HEK293 (cell line): ENCODE measurements around the gene HASPIN.

ENCODE experiments used
- CTCF ChIA-PET: fragments of 350-600 bp; formaldehyde crosslinking; extraction: SDS; loops from one replicate; lab custom pipeline; 2021; ENCODE audit warnings: antibody characterized with exemption; lab: Yijun Ruan, JAX
- POLR2A ChIA-PET: fragments of 300-600 bp; formaldehyde crosslinking; extraction: SDS; loops from one replicate; lab custom pipeline; 2020; ENCODE audit warnings: antibody characterized with exemption, inconsistent platforms; lab: Yijun Ruan, JAX
- H3K27ac ChIP-seq: fragments of 200-500 bp; sonication (Bioruptor generic); 2 replicates; pipeline ENCODE4 v1.5.1; 2014; ENCODE audit warnings: low read depth, low read length, control low read depth, inconsistent platforms; ENCODE audit errors: extremely low read depth
- H3K36me3 ChIP-seq, 2 experiments: fragments of 200-500 bp in 1 of 2; sonication (Bioruptor generic) in 1 of 2; 1 replicate in 1 of 2; 2 replicates in 1 of 2; pipeline ENCODE4 v1.5.1; 2014 to 2017; ENCODE audit warnings: inconsistent platforms in 2 of 2, low read length in 2 of 2; ENCODE audit not compliant: control insufficient read depth in 2 of 2, insufficient read depth in 1 of 2
- H3K4me1 ChIP-seq: fragments of 200-500 bp; sonication (Bioruptor generic); 2 replicates; pipeline ENCODE4 v1.5.1; 2014; ENCODE audit warnings: mild to moderate bottlenecking, low read length, inconsistent platforms; ENCODE audit not compliant: control insufficient read depth, insufficient read depth
- H3K4me3 ChIP-seq: 2 replicates; pipeline ENCODE4 v1.5.1; 2011; ENCODE audit warnings: low read depth, mild to moderate bottlenecking, control low read depth, low read length, moderate library complexity
- H3K9me3 ChIP-seq: fragments of 200-500 bp; sonication (Bioruptor generic); 2 replicates; pipeline ENCODE4 v1.5.1; 2014; ENCODE audit warnings: low read depth, low read length, inconsistent platforms; ENCODE audit not compliant: control insufficient read depth, insufficient read depth
- GLIS1 ChIP-seq: fragments of 450-650 bp; formaldehyde crosslinking; IDR thresholded peaks from 2 replicates; pipeline ENCODE4 v1.5.1; 2016; ENCODE audit warnings: missing biosample characterization, missing genetic modification characterization
- KLF10 ChIP-seq: fragments of 450-650 bp; IDR thresholded peaks from 2 replicates; pipeline ENCODE4 v1.5.1; 2018; ENCODE audit warnings: missing biosample characterization, mild to moderate bottlenecking, missing genetic modification characterization
- KLF9 ChIP-seq: fragments of 450-650 bp; formaldehyde crosslinking; IDR thresholded peaks from 2 replicates; pipeline ENCODE4 v1.5.1; 2016; ENCODE audit warnings: missing biosample characterization, missing genetic modification characterization, low read depth
- RBAK ChIP-seq: fragments of 450-650 bp; formaldehyde crosslinking; IDR thresholded peaks from 2 replicates; pipeline ENCODE4 v1.5.1; 2016; ENCODE audit warnings: missing biosample characterization, missing genetic modification characterization
- ZBTB20 ChIP-seq: fragments of 450-650 bp; formaldehyde crosslinking; IDR thresholded peaks from 2 replicates; pipeline ENCODE4 v1.5.1; 2016; ENCODE audit warnings: missing biosample characterization, missing genetic modification characterization
- ZBTB8A ChIP-seq: fragments of 450-650 bp; formaldehyde crosslinking; IDR thresholded peaks from 2 replicates; pipeline ENCODE4 v1.5.1; 2016; ENCODE audit warnings: missing biosample characterization, missing genetic modification characterization
- ZNF157 ChIP-seq: fragments of 450-650 bp; formaldehyde crosslinking; IDR thresholded peaks from 2 replicates; pipeline ENCODE4 v1.5.1; 2016; ENCODE audit warnings: missing biosample characterization, missing genetic modification characterization
- ZNF202 ChIP-seq: fragments of 450-650 bp; formaldehyde crosslinking; IDR thresholded peaks from 2 replicates; pipeline ENCODE4 v1.5.1; 2016; ENCODE audit warnings: missing biosample characterization, missing genetic modification characterization, borderline replicate concordance
- ZNF677 ChIP-seq: fragments of 450-650 bp; IDR thresholded peaks from 2 replicates; pipeline ENCODE4 v1.5.0; 2018; ENCODE audit warnings: missing biosample characterization, mild to moderate bottlenecking, missing genetic modification characterization, moderate library complexity
- ZNF776 ChIP-seq: fragments of 450-650 bp; formaldehyde crosslinking; IDR thresholded peaks from 2 replicates; pipeline ENCODE4 v1.5.0; 2017; ENCODE audit warnings: missing biosample characterization, missing genetic modification characterization, borderline replicate concordance
- ZNF777 ChIP-seq: fragments of 450-650 bp; formaldehyde crosslinking; IDR thresholded peaks from 2 replicates; pipeline ENCODE4 v1.5.1; 2017; ENCODE audit warnings: missing biosample characterization, missing genetic modification characterization, borderline replicate concordance
- ZSCAN23 ChIP-seq: fragments of 450-650 bp; formaldehyde crosslinking; IDR thresholded peaks from 2 replicates; pipeline ENCODE4 v1.5.1; 2016; ENCODE audit warnings: missing biosample characterization, missing genetic modification characterization
- TF ChIP-seq, protein P1 (sequence below): fragments of 450-650 bp; formaldehyde crosslinking; IDR thresholded peaks from 2 replicates; pipeline ENCODE4 v1.5.1; 2016; ENCODE audit warnings: missing biosample characterization, missing genetic modification characterization
- TF ChIP-seq, protein P2 (sequence below): fragments of 450-650 bp; IDR thresholded peaks from 2 replicates; pipeline ENCODE4 v1.5.1; 2018; ENCODE audit warnings: missing biosample characterization, missing genetic modification characterization
- TF ChIP-seq, protein P3 (sequence below): fragments of 450-650 bp; formaldehyde crosslinking; conservative IDR thresholded peaks from 2 replicates; pipeline ENCODE4 v1.5.1; 2016; ENCODE audit warnings: low read depth, missing biosample characterization, missing genetic modification characterization
- TF ChIP-seq, protein P4 (sequence below): fragments of 450-650 bp; formaldehyde crosslinking; IDR thresholded peaks from 2 replicates; pipeline ENCODE4 v1.5.1; 2016; ENCODE audit warnings: missing biosample characterization, missing genetic modification characterization, low read depth
- TF ChIP-seq, protein P5 (sequence below): fragments of 450-650 bp; formaldehyde crosslinking; IDR thresholded peaks from 2 replicates; pipeline ENCODE4 v1.5.1; 2016; ENCODE audit warnings: missing biosample characterization, missing genetic modification characterization

HASPIN gene

DNA sequence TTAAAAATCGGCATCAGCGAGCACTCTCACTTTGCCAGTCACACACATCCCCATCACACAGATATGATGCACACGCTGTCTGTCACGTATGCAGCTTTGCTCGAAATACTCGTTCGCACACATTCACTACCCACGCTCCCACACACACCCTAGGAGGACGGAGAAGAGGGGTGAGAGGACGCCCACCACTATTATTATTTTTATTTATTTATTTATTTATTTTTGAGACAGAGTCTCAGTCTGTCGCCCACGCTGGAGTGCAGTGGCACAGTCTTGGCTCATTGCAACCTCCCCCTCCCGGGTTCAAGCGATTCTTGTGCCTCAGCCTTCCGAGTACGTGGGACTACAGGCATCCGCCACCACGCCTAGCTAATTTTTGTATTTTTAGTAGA, 30.4 kb downstream of the HASPIN start:
- no peaks in the 10 kb centered on the region for H3K9me3 ChIP-seq
- no peak overlapping the region for H3K27ac ChIP-seq
- no peaks in the 10 kb centered on the region for H3K4me1 ChIP-seq
- no peak overlapping the region for H3K4me3 ChIP-seq
- TF ChIP-seq, protein P1, sequence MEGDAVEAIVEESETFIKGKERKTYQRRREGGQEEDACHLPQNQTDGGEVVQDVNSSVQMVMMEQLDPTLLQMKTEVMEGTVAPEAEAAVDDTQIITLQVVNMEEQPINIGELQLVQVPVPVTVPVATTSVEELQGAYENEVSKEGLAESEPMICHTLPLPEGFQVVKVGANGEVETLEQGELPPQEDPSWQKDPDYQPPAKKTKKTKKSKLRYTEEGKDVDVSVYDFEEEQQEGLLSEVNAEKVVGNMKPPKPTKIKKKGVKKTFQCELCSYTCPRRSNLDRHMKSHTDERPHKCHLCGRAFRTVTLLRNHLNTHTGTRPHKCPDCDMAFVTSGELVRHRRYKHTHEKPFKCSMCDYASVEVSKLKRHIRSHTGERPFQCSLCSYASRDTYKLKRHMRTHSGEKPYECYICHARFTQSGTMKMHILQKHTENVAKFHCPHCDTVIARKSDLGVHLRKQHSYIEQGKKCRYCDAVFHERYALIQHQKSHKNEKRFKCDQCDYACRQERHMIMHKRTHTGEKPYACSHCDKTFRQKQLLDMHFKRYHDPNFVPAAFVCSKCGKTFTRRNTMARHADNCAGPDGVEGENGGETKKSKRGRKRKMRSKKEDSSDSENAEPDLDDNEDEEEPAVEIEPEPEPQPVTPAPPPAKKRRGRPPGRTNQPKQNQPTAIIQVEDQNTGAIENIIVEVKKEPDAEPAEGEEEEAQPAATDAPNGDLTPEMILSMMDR (tag by site-specific recombination): no peak
- TF ChIP-seq, protein P2, sequence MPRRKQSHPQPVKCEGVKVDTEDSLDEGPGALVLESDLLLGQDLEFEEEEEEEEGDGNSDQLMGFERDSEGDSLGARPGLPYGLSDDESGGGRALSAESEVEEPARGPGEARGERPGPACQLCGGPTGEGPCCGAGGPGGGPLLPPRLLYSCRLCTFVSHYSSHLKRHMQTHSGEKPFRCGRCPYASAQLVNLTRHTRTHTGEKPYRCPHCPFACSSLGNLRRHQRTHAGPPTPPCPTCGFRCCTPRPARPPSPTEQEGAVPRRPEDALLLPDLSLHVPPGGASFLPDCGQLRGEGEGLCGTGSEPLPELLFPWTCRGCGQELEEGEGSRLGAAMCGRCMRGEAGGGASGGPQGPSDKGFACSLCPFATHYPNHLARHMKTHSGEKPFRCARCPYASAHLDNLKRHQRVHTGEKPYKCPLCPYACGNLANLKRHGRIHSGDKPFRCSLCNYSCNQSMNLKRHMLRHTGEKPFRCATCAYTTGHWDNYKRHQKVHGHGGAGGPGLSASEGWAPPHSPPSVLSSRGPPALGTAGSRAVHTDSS (tag by site-specific recombination): no peak
- TF ChIP-seq ZNF202 (tag by site-specific recombination): no peak
- no peak for TF ChIP-seq GLIS1 (tag by site-specific recombination)
- TF ChIP-seq, protein P3, sequence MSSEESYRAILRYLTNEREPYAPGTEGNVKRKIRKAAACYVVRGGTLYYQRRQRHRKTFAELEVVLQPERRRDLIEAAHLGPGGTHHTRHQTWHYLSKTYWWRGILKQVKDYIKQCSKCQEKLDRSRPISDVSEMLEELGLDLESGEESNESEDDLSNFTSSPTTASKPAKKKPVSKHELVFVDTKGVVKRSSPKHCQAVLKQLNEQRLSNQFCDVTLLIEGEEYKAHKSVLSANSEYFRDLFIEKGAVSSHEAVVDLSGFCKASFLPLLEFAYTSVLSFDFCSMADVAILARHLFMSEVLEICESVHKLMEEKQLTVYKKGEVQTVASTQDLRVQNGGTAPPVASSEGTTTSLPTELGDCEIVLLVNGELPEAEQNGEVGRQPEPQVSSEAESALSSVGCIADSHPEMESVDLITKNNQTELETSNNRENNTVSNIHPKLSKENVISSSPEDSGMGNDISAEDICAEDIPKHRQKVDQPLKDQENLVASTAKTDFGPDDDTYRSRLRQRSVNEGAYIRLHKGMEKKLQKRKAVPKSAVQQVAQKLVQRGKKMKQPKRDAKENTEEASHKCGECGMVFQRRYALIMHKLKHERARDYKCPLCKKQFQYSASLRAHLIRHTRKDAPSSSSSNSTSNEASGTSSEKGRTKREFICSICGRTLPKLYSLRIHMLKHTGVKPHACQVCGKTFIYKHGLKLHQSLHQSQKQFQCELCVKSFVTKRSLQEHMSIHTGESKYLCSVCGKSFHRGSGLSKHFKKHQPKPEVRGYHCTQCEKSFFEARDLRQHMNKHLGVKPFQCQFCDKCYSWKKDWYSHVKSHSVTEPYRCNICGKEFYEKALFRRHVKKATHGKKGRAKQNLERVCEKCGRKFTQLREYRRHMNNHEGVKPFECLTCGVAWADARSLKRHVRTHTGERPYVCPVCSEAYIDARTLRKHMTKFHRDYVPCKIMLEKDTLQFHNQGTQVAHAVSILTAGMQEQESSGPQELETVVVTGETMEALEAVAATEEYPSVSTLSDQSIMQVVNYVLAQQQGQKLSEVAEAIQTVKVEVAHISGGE (tag by site-specific recombination): no peak
- no peak for TF ChIP-seq KLF9
- no peak for TF ChIP-seq KLF10
- TF ChIP-seq ZBTB20 (tag by site-specific recombination): no peak
- TF ChIP-seq RBAK (tag by site-specific recombination): no peak
- no peak for TF ChIP-seq ZBTB8A (tag by site-specific recombination)
- TF ChIP-seq ZNF776 (tag by site-specific recombination): no peak
- no peak for TF ChIP-seq ZNF157 (tag by site-specific recombination)
- TF ChIP-seq, protein P4, sequence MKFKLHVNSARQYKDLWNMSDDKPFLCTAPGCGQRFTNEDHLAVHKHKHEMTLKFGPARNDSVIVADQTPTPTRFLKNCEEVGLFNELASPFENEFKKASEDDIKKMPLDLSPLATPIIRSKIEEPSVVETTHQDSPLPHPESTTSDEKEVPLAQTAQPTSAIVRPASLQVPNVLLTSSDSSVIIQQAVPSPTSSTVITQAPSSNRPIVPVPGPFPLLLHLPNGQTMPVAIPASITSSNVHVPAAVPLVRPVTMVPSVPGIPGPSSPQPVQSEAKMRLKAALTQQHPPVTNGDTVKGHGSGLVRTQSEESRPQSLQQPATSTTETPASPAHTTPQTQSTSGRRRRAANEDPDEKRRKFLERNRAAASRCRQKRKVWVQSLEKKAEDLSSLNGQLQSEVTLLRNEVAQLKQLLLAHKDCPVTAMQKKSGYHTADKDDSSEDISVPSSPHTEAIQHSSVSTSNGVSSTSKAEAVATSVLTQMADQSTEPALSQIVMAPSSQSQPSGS (tag by site-specific recombination): no peak
- ChIA-PET POLR2A (interaction anchor here (1.5 kb wide), 1 partner anchor 30 kb away, joined by 5 read pairs; the partner anchor contains the start of gene HASPIN), CTCF (interaction anchor here (10.8 kb wide), 1 partner anchor 16 kb away, joined by 81 read pairs; no protein-coding TSS in a partner anchor)
- H3K36me3 ChIP-seq: no peaks in the 10 kb centered on the region

DNA sequence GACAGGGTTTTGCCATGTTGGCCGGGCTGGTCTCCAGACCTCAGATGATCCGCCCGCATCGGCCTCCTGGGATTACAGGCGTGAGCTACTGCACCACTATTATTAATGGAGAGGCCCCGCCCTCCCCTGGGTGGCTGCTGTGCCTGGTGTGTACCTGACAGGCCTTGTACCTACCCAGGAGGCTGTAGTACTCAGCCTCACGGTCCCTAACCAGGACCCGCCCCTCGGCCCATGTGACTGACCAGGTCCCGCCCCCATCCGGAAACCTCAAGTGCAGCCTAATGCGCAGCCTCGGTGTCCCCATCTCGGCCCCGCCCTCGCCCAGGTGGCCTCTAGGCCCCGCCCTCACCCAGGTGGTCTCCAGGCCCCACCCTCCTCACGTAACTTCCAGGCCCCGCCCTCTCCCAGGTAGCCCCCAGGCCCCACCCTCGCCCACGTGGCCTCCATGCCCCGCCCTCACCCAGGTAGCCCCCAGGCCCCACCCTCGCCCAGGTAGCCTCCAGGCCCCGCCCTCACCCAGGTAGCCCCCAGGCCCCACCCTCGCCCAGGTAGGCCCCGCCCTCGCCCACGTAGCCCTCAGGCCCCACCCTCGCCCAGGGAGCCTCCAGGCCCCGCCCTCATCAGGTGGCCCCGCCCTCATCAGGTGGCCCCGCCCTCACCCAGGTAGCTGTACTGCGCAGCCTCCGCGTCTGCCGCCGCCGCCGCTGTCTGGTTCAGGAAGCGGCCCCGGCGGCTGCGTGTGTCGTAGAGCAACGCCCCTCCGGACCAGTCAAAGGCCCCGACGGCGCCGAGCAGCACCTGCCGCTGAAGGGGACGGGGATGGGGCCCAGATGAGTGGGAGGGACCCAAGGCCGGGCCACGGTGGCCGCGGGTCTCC, 31.0 kb downstream of the HASPIN start:
- no peaks in the 10 kb centered on the region for H3K36me3 ChIP-seq
- H3K4me1 ChIP-seq: no peaks in the 10 kb centered on the region
- H3K27ac ChIP-seq: peak overlapping the region; percentile 41; the same call in 1 of the 2 replicates
- CTCF ChIA-PET: interaction anchor here (0.6 to 10.8 kb wide), 2 partner anchors 17 kb away, joined by 3 to 81 read pairs; no protein-coding TSS in a partner anchor
- no peaks in the 10 kb centered on the region for H3K9me3 ChIP-seq
- peak overlapping the region; percentile 26 for H3K4me3 ChIP-seq
- POLR2A ChIA-PET: interaction anchor here (0.6 to 1.2 kb wide), 5 partner anchors 11 to 157 kb away, joined by 3 to 6 read pairs (median 4); partner anchors contain the start of gene HASPIN
- TF ChIP-seq, protein P5, sequence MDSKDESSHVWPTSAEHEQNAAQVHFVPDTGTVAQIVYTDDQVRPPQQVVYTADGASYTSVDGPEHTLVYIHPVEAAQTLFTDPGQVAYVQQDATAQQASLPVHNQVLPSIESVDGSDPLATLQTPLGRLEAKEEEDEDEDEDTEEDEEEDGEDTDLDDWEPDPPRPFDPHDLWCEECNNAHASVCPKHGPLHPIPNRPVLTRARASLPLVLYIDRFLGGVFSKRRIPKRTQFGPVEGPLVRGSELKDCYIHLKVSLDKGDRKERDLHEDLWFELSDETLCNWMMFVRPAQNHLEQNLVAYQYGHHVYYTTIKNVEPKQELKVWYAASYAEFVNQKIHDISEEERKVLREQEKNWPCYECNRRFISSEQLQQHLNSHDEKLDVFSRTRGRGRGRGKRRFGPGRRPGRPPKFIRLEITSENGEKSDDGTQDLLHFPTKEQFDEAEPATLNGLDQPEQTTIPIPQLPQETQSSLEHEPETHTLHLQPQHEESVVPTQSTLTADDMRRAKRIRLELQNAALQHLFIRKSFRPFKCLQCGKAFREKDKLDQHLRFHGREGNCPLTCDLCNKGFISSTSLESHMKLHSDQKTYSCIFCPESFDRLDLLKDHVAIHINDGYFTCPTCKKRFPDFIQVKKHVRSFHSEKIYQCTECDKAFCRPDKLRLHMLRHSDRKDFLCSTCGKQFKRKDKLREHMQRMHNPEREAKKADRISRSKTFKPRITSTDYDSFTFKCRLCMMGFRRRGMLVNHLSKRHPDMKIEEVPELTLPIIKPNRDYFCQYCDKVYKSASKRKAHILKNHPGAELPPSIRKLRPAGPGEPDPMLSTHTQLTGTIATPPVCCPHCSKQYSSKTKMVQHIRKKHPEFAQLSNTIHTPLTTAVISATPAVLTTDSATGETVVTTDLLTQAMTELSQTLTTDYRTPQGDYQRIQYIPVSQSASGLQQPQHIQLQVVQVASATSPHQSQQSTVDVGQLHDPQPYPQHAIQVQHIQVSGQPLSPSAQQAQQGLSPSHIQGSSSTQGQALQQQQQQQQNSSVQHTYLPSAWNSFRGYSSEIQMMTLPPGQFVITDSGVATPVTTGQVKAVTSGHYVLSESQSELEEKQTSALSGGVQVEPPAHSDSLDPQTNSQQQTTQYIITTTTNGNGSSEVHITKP (tag by site-specific recombination): no peak
- TF ChIP-seq ZNF677 (tag by site-specific recombination) (no peak), ZNF777 (peak; percentile 89), ZSCAN23 (no peak)
- TF ChIP-seq, protein P3 (tag by site-specific recombination): no peak
